ENCODE measurements around the gene TGFB2. TPM values are rescaled to one million over a fixed set of nuclear protein-coding genes. Genes with fewer than 3 reads are reported as not detected.

The TGFB2 gene
- total RNA-seq, 1 experiment from 2014 or later: not detected

- no peak overlapping the region for H3K27ac ChIP-seq (ENCODE audit: insufficient read length, low read depth, low read length)
These were observed 37.9 kb downstream of the TGFB2 start for GRCh38 chr1:218383051-218383450.

More at GRCh38 chr1:218383051-218383450, 37.9 kb downstream of the TGFB2 start:
- Histone ChIP-seq H3K4me2 (ENCODE audit: insufficient read depth, insufficient read length, low read length) (no peak overlapping the region), H2BK5ac (ENCODE audit: insufficient read length, low read length) (no peak overlapping the region), H2BK120ac (ENCODE audit: low read depth, low read length, poor library complexity, severe bottlenecking) (no peak overlapping the region), H3K56ac (ENCODE audit: insufficient read length, low read depth, low read length) (no peak overlapping the region), H3K23ac (ENCODE audit: insufficient read length, low read depth, low read length) (no peak overlapping the region), H3T11ph (ENCODE audit: low read length) (no peak overlapping the region), H4K5ac (ENCODE audit: insufficient read length, low read depth, low read length) (no peak overlapping the region), H3K9ac (ENCODE audit: extremely low read depth, insufficient read length, low read length) (no peak overlapping the region), H3K18ac (ENCODE audit: insufficient read length, low read depth, low read length) (no peak overlapping the region), H2AFZ (ENCODE audit: low read length) (no peak overlapping the region), H4K20me1 (ENCODE audit: control insufficient read depth, insufficient read depth, insufficient read length) (no peaks in the 10 kb centered on the region), H4K8ac (replicated peaks; ENCODE audit: insufficient read length, low read depth, low read length) (no peak overlapping the region), H4K91ac (ENCODE audit: insufficient read length, low read depth, low read length) (no peak overlapping the region), H3K23me2 (ENCODE audit: insufficient read length, low read depth, low read length, poor library complexity, severe bottlenecking) (no peaks in the 10 kb centered on the region), H3K9me3 (ENCODE audit: control insufficient read depth, low read depth, low read length) (no peaks in the 10 kb centered on the region), H2BK15ac (ENCODE audit: low read depth, low read length) (no peak overlapping the region), H2BK20ac (ENCODE audit: low read depth, low read length, poor library complexity, severe bottlenecking) (no peak overlapping the region), H3K79me2 (ENCODE audit: insufficient read depth, low read length) (no peaks in the 10 kb centered on the region), H3K14ac (ENCODE audit: insufficient read depth, low read length) (no peak overlapping the region), H2AK5ac (ENCODE audit: insufficient read length, low read length) (no peak overlapping the region), H2BK12ac (ENCODE audit: insufficient read length, low read depth, low read length) (no peak overlapping the region), H3K4me1 (ENCODE audit: insufficient read depth, low read length) (no peaks in the 10 kb centered on the region), H3K79me1 (ENCODE audit: insufficient read depth, low read depth, low read length, poor library complexity, severe bottlenecking) (no peaks in the 10 kb centered on the region), H3K4ac (ENCODE audit: low read depth, low read length) (no peak overlapping the region), H3K27me3 (ENCODE audit: insufficient read depth, low read length) (no peaks in the 10 kb centered on the region)
- Mint-ChIP-seq H3K4me1 (peaks cover 0 to 4% of the 10 kb centered on the region in 2 experiments; a peak in 1 of 4 replicates), H3K27ac (no peak overlapping the region), H3K9me3 (no peaks in the 10 kb centered on the region), H3K27me3 (ENCODE audit: low read depth) (no peaks in the 10 kb centered on the region), H3K4me3 (no peak overlapping the region), H3K36me3 (ENCODE audit: insufficient read depth in 1 of 3, low read depth in 3 of 3) (no peaks in the 10 kb centered on the region)
- DNase-seq: no peak
- WGBS (ENCODE audit: extremely low coverage, insufficient read length, low lambda C conversion rate): no CpG with 5 or more reads among the region's 2 CpGs
- TF ChIP-seq, protein P1, sequence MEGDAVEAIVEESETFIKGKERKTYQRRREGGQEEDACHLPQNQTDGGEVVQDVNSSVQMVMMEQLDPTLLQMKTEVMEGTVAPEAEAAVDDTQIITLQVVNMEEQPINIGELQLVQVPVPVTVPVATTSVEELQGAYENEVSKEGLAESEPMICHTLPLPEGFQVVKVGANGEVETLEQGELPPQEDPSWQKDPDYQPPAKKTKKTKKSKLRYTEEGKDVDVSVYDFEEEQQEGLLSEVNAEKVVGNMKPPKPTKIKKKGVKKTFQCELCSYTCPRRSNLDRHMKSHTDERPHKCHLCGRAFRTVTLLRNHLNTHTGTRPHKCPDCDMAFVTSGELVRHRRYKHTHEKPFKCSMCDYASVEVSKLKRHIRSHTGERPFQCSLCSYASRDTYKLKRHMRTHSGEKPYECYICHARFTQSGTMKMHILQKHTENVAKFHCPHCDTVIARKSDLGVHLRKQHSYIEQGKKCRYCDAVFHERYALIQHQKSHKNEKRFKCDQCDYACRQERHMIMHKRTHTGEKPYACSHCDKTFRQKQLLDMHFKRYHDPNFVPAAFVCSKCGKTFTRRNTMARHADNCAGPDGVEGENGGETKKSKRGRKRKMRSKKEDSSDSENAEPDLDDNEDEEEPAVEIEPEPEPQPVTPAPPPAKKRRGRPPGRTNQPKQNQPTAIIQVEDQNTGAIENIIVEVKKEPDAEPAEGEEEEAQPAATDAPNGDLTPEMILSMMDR (conservative IDR thresholded peaks at IDR 0.05): no peak
